Islet precursor cell (in vitro differentiated cells): ENCODE results near the gene CFLAR.

Source experiments
- DNase-seq: peaks from one replicate; pipeline ENCODE4 v3.0.0-alpha.2; 2018

Gene CFLAR

GRCh38 chr2:201118961-201119854, 3.2 kb downstream of the CFLAR start:
- DNase-seq = no peak

- no peak for DNase-seq
Observed at GRCh38 chr2:201122276-201122675, 6.3 kb downstream of the CFLAR start.

GRCh38 chr2:201126308-201127151, 10.6 kb downstream of the CFLAR start:
- no peak for DNase-seq

- DNase-seq = no peak
Observed at GRCh38 chr2:201127152-201127511, 11.2 kb downstream of the CFLAR start.

- no peak for DNase-seq
Observed at GRCh38 chr2:201127570-201127969, 11.6 kb downstream of the CFLAR start.

- no peak for DNase-seq
Observed at GRCh38 chr2:201128033-201128432, 12.1 kb downstream of the CFLAR start.

GRCh38 chr2:201128933-201129505, 13.1 kb downstream of the CFLAR start:
- DNase-seq = no peak

GRCh38 chr2:201130524-201131186, 14.7 kb downstream of the CFLAR start:
- DNase-seq = no peak

GRCh38 chr2:201132518-201132917, 16.6 kb downstream of the CFLAR start:
- DNase-seq = no peak

GRCh38 chr2:201135386-201135785, 19.4 kb downstream of the CFLAR start:
- no peak for DNase-seq

- peak; percentile 64 for DNase-seq
Observed at GRCh38 chr2:201136889-201137321, 20.9 kb downstream of the CFLAR start.

- no peak for DNase-seq
Observed at GRCh38 chr2:201137505-201138400, 21.8 kb downstream of the CFLAR start.

- DNase-seq = no peak
Observed at GRCh38 chr2:201138401-201138970, 22.5 kb downstream of the CFLAR start.

GRCh38 chr2:201138986-201139781, 23.2 kb downstream of the CFLAR start:
- peak; percentile 85 for DNase-seq

- DNase-seq = peak; percentile 60
Observed at GRCh38 chr2:201139836-201140604, 24.1 kb downstream of the CFLAR start.

GRCh38 chr2:201144101-201145051, 28.4 kb downstream of the CFLAR start:
- no peak for DNase-seq

- DNase-seq = no peak
Observed at GRCh38 chr2:201148434-201148990, 32.5 kb downstream of the CFLAR start.
